ENCODE measurements around the gene SCYGR1. TPM values are rescaled to one million over a fixed set of nuclear protein-coding genes. Genes with fewer than 3 reads are reported as not detected.
"Not testable (repeated sequence)": the region's sequence is repeated elsewhere in the genome, so short reads cannot be mapped to it uniquely, and the experiment has no call there.

SCYGR1 gene
- total RNA-seq, 1 donor from 2014 or later, result not detected

DNA sequence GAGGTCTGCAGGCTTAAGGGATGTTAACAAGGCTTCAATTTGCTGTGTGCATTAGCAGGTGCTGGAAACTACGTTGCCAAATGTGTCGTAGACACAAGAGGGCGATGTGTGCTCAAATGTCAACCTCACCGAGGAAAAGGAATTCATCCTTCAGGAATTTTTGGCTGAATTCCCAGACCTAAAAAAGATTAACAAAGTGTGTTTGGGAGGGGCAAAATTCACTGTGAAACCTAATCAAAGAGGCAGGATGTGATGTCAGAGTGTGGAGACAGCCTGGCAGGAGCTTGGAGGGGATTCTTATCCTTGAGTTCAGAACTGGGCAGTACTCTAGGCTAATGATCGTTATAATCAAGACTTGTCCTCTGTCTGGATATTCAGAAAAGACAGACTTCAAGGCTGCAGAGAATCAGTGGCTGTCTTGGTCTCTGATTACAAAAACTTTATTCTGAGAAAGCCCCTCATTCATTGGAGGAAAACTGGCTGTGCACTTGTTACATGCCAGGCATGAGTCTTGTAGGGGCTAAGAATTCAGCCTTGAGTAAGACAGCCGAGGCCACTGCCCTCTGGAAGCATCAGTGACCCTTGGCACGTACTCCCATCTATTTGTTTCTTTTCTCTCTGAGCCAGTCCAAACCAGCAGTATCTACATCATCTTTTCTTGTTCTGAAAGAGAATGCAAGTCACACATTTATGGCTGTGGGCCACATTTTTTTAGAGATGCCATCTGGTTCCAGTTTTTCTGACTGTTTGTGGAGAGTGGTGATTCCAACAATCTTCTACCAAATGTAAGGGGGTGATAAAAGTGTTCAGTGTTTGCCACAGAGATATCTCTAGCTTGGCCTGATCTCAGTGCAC, 18.7 kb upstream of the SCYGR1 start:
- intact Hi-C loops (cut with DNase I), result loop anchor here (1.0 to 10.0 kb wide), 5 partner anchors 66 to 458 kb away; partner anchors contain the start of gene AGFG1
- DNase-seq (ENCODE audit: low spot score), result no peak

GRCh38 chr2:227404585-227405271, 17.0 kb upstream of the SCYGR1 start:
- intact Hi-C loops (cut with DNase I), result loop anchor here (5.0 to 10.0 kb wide), 4 partner anchors 68 to 460 kb away; partner anchors contain the start of gene AGFG1
- no peak for DNase-seq (ENCODE audit: low spot score)

- intact Hi-C loops (cut with DNase I), result loop anchor here (10.0 kb wide), 2 partner anchors 172 to 462 kb away; no protein-coding TSS in a partner anchor
- DNase-seq (ENCODE audit: low spot score), result no peak
Measured at GRCh38 chr2:227402959-227403358, 15.2 kb upstream of the SCYGR1 start.

DNA sequence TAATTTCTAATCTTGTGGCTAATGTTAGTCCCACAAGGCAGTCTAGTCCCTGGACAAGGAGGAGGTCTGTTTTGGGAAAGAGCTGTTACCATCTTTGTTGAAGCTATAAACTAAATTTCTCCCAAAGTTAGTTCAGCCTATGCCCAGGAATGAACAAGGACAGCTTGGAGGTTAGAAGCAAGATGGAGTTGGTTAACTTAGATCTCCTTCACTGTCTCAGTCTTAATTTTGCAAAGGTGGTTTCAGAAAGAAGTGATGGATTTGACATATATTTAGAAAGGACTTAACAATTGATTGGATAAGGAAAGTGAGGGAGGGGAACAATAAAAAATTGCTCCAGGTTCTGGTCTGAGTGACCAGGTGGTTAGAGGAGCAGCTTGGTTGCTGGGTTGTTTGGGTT, 14.6 kb upstream of the SCYGR1 start:
- intact Hi-C loops (cut with DNase I), result loop anchor here (10.0 kb wide), 2 partner anchors 172 to 462 kb away; no protein-coding TSS in a partner anchor
- DNase-seq (ENCODE audit: low spot score), result no peak

GRCh38 chr2:227401550-227401949, 13.8 kb upstream of the SCYGR1 start:
- intact Hi-C loops (cut with DNase I), result loop anchor here (10.0 kb wide), 2 partner anchors 173 to 463 kb away; no protein-coding TSS in a partner anchor
- DNase-seq (ENCODE audit: low spot score), result no peak

- no peak for DNase-seq (ENCODE audit: low spot score)
- intact Hi-C loops (cut with DNase I), result no loop called here
Measured at GRCh38 chr2:227398684-227399670, 11.2 kb upstream of the SCYGR1 start.

DNA sequence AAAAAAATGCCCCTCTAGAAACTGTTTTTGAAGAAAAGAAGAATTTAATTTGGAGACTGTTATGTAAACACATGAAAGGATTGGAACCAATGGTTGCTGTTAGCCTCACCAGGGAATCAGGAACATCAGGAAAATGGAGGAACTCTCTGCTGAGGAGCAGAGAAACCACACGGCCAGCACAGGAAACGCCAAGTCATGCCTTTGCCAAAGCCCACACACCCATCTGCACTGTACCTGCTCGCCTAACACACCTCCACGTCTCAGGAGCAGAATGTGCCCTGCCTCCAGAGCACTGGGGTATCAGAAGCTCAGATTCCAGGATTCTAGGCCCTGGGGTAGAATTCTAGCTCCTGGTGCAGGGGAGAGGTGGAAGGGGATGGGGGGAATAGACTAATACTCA, 9.8 kb upstream of the SCYGR1 start:
- DNase-seq (ENCODE audit: low spot score), result no peak
- intact Hi-C loops (cut with DNase I), result no loop called here

DNA sequence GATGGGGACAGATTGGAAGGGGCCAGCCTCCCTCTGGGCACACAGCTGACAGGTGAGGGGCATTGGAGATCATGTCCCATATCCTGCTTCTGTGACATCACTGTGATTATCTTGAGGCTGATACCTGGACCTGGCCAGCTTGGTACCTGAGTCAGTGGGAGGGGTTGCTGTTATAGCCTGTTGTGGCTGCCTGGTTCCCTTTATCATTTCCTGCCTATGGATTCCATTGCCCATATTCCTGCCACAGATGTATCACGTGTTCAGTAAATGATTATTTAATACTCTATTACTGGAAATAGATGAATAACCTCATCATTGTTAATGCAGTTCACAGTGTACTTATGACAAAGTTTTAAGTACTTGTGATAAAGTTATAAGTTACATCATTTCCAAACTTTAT, 7.8 kb upstream of the SCYGR1 start:
- DNase-seq (ENCODE audit: low spot score), result no peak
- intact Hi-C loops (cut with DNase I), result no loop called here

DNA sequence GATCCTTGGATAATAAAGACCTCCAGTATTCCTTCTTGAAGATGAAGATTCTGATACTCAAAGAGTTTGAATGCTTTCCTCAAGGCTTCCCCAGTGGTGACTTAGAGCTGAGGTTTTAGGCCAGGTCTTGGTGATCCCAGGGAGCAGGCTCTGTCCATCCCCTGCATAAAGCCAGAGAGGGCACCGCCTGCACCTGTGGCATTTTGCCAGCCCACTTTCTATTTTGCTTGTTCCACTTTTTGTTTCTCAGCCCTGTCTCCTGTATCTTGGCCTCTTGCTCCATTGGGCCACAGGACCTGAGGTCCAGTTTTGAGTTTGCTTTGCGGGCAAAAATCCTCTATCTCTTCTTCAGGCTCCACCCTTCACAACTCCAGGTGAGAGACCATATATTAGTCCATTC, 6.7 kb upstream of the SCYGR1 start:
- no peak for DNase-seq (ENCODE audit: low spot score)
- intact Hi-C loops (cut with DNase I), result no loop called here

DNA sequence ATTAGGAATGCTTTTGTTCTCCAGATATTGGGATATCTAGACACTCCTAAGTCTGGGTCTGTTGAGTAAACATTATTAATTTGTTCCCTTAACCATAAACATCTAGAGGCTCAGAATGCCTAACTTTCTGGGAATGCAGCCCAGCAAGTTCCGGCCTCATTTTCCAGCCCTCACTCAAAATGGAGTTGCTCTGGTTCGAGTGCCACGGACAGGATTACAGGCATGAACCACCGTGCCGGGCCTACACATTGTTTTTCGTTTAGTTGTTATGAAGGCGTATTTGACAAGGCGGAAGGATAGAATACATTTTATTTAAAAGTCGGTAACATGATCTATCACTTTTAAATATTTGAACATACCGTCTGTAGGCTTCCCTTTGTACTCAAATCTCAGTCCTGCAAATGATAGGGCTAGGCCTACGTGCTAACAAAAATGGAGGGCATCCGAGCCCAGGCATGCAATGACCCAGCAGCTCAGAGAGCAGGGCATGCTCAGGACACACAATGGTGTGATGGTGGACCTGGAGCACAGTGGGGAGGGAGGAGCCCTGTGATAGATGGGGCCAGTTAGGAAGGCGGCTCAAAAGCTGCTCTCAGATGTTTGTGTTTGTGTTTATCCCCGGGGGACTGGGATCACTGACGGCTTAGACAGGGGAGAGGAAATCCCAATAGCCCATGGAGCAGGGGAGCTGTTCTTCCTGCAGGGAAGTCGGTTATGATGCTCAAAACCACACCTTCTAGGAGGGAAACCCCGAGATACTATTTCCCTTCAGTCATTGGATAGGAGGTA, 2.9 kb upstream of the SCYGR1 start:
- intact Hi-C loops (cut with DNase I), result no loop called here
- no peak for DNase-seq (ENCODE audit: low spot score)

GRCh38 chr2:227389661-227390060, 1.9 kb upstream of the SCYGR1 start:
- intact Hi-C loops (cut with DNase I), result no loop called here
- no peak for DNase-seq (ENCODE audit: low spot score)

- intact Hi-C loops (cut with DNase I), result no loop called here
- DNase-seq (ENCODE audit: low spot score), result no peak
Measured at GRCh38 chr2:227389231-227389630, 1.5 kb upstream of the SCYGR1 start.

- intact Hi-C loops (cut with DNase I), result no loop called here
- DNase-seq (ENCODE audit: low spot score), result no peak
Measured at GRCh38 chr2:227388537-227389011, 825 bp upstream of the SCYGR1 start.

- intact Hi-C loops (cut with DNase I), result no loop called here
- no peak for DNase-seq (ENCODE audit: low spot score)
Measured at GRCh38 chr2:227386630-227387029, 1.1 kb downstream of the SCYGR1 start.

- DNase-seq (ENCODE audit: low spot score), result no peak
- intact Hi-C loops (cut with DNase I), result no loop called here
Measured at GRCh38 chr2:227383686-227384085, 4.1 kb downstream of the SCYGR1 start.

GRCh38 chr2:227382241-227382835, 5.4 kb downstream of the SCYGR1 start:
- intact Hi-C loops (cut with DNase I); DNase-seq (ENCODE audit: low spot score): not testable (repeated sequence)

- intact Hi-C loops (cut with DNase I), result no loop called here
- DNase-seq (ENCODE audit: low spot score), result no peak
Measured at GRCh38 chr2:227379095-227379494, 8.7 kb downstream of the SCYGR1 start, which contains the start of gene TM4SF20. Gene TM4SF20, minus strand, starts transcription at chr2:227379306. Its CDS starts 38 bp downstream, at chr2:227379268.

- no peak for DNase-seq (ENCODE audit: low spot score)
- intact Hi-C loops (cut with DNase I), result no loop called here
Measured at GRCh38 chr2:227378371-227378782, 9.4 kb downstream of the SCYGR1 start.
